Cardiac septum (tissue), 1 donor: Measurements from ENCODE around the gene CLSTN1. TPM values are rescaled to one million over a fixed set of nuclear protein-coding genes. Genes with fewer than 3 reads are reported as not detected.

Source experiments
- total RNA-seq: library from RNA; stranded (reverse); fragmentation: NEBNext Ultra II Directional; extraction: Animal tissue kit (Norgen Biotek cat#: 25700); gene quantifications from one replicate; pipeline ENCODE4 v1.2.1, GENCODE V29; 2021
- donor health status: DM: no; HTN: no; CAD: no.

Gene CLSTN1
- total RNA-seq, 1 donor from 2014 or later, result 59.1 TPM

Other genes with a start within 250 kb of the CLSTN1 start
- gene TMEM201, start 235.1 kb downstream of the CLSTN1 start, total RNA-seq, result 19.0 TPM
- 3.0 TPM for gene PIK3CD, start 172.2 kb downstream of the CLSTN1 start, total RNA-seq
- gene CTNNBIP1, start 86.3 kb upstream of the CLSTN1 start, total RNA-seq, result 19.3 TPM
- gene LZIC, start 119.4 kb upstream of the CLSTN1 start, total RNA-seq, result 29.7 TPM
- 18.5 TPM for gene NMNAT1, start 119.5 kb upstream of the CLSTN1 start, total RNA-seq
- gene RBP7, start 173.3 kb upstream of the CLSTN1 start, total RNA-seq, result 7.4 TPM
- gene UBE4B, start 209.0 kb upstream of the CLSTN1 start, total RNA-seq, result 62.1 TPM